Measurements from ENCODE around the gene GCSH.

GCSH gene

GRCh38 chr16:81040131-81040530 is 56.1 kb downstream of the GCSH start:
- no peak for TF ChIP-seq CTCF (IDR thresholded peaks at IDR 0.05; ENCODE audit: control extremely low read depth, extremely low read depth, low read depth, missing control alignments)
- ChIA-PET CTCF (interaction anchor here (1.2 to 12.8 kb wide), 2 partner anchors 21 to 32 kb away, joined by 3 to 169 read pairs; partner anchors contain the start of genes CENPN and CMC2), POLR2A (no interaction called here)
- no peak for DNase-seq (ENCODE audit: extremely low spot score)

- no peak for TF ChIP-seq CTCF (IDR thresholded peaks at IDR 0.05; ENCODE audit: control extremely low read depth, extremely low read depth, low read depth, missing control alignments)
- ChIA-PET CTCF (interaction anchor here (0.8 to 12.8 kb wide), 14 partner anchors 8 to 60 kb away, joined by 3 to 169 read pairs (median 8); partner anchors contain the start of genes CENPN and CMC2), POLR2A (interaction anchor here (1.5 kb wide), 1 partner anchor 712 kb away, joined by 4 read pairs; no protein-coding TSS in a partner anchor)
- DNase-seq (ENCODE audit: extremely low spot score) = peak; percentile 12
Observed at GRCh38 chr16:81036751-81037350, 59.3 kb downstream of the GCSH start.

GRCh38 chr16:81035975-81036750 is 60.0 kb downstream of the GCSH start:
- ChIA-PET POLR2A (interaction anchor here (1.5 kb wide), 1 partner anchor 713 kb away, joined by 4 read pairs; no protein-coding TSS in a partner anchor), CTCF (interaction anchor here (0.6 to 12.8 kb wide), 30 partner anchors 8 to 699 kb away, joined by 3 to 169 read pairs (median 4); partner anchors contain the start of genes C16orf46, CENPN and CMC2)
- peak; percentile 64 for DNase-seq (ENCODE audit: extremely low spot score)
- TF ChIP-seq CTCF (IDR thresholded peaks at IDR 0.05; ENCODE audit: control extremely low read depth, extremely low read depth, low read depth, missing control alignments) = no peak

- peak; percentile 98 for DNase-seq (ENCODE audit: extremely low spot score)
- ChIA-PET CTCF (interaction anchor here (0.6 to 12.8 kb wide), 31 partner anchors 10 to 700 kb away, joined by 3 to 169 read pairs (median 4); partner anchors contain the start of genes C16orf46, CENPN and CMC2), POLR2A (no interaction called here)
- peak; percentile 98 for TF ChIP-seq CTCF (IDR thresholded peaks at IDR 0.05; ENCODE audit: control extremely low read depth, extremely low read depth, low read depth, missing control alignments)
Observed at GRCh38 chr16:81035398-81035974, 60.7 kb downstream of the GCSH start, which contains the start of gene ATMIN. Gene ATMIN, plus strand, starts transcription at chr16:81035842. Its CDS starts 29 bp downstream, at chr16:81035871.

Measured in GM10248 (cell line).